ENCODE data around the gene CTCFL.
"Not testable (repeated sequence)": the region's sequence is repeated elsewhere in the genome, so short reads cannot be mapped to it uniquely, and the experiment has no call there.

Gene CTCFL

GRCh38 chr20:57476641-57477461 is 48.1 kb downstream of the CTCFL start:
- no peak for DNase-seq

GRCh38 chr20:57476084-57476526 is 48.8 kb downstream of the CTCFL start:
- DNase-seq, result no peak

- DNase-seq, result no peak
Measured at GRCh38 chr20:57475388-57476083, 49.4 kb downstream of the CTCFL start.

- no peak for DNase-seq
Measured at GRCh38 chr20:57474816-57475215, 50.1 kb downstream of the CTCFL start.

- DNase-seq, result no peak
Measured at GRCh38 chr20:57474205-57474604, 50.7 kb downstream of the CTCFL start.

- DNase-seq, result no peak
Measured at GRCh38 chr20:57473246-57474048, 51.5 kb downstream of the CTCFL start.

GRCh38 chr20:57472474-57472873 is 52.5 kb downstream of the CTCFL start:
- not testable (repeated sequence) for DNase-seq

GRCh38 chr20:57471496-57472372 is 53.2 kb downstream of the CTCFL start:
- no peak for DNase-seq

- DNase-seq, result no peak
Measured at GRCh38 chr20:57470666-57471495, 54.1 kb downstream of the CTCFL start.

- DNase-seq, result no peak
Measured at GRCh38 chr20:57470212-57470522, 54.8 kb downstream of the CTCFL start.

- no peak for DNase-seq
Measured at GRCh38 chr20:57469418-57470211, 55.3 kb downstream of the CTCFL start.

- DNase-seq, result no peak
Measured at GRCh38 chr20:57468523-57469417, 56.2 kb downstream of the CTCFL start.

- peak; percentile 47 to 78 for DNase-seq
Measured at GRCh38 chr20:57467742-57468141, 57.2 kb downstream of the CTCFL start.

GRCh38 chr20:57465943-57466342 is 59.0 kb downstream of the CTCFL start:
- DNase-seq, result no peak

- DNase-seq, result no peak
Measured at GRCh38 chr20:57465486-57465885, 59.5 kb downstream of the CTCFL start.

GRCh38 chr20:57464642-57465211 is 60.2 kb downstream of the CTCFL start:
- no peak for DNase-seq

- no peak for DNase-seq
Measured at GRCh38 chr20:57462781-57463180, 62.2 kb downstream of the CTCFL start.

- no peak for DNase-seq
Measured at GRCh38 chr20:57461726-57462125, 63.2 kb downstream of the CTCFL start.

GRCh38 chr20:57460781-57461465 is 64.0 kb downstream of the CTCFL start:
- no peak for DNase-seq

Data from NCI-H446 (cell line).